Fibroblast of lung (primary cell): Measurements from ENCODE around the gene LRRK2. TPM values are rescaled to one million over a fixed set of nuclear protein-coding genes. Genes with fewer than 3 reads are reported as not detected.

ENCODE experiments used
- DNase-seq, 2 donors: peaks; one replicate each; pipeline versions ENCODE4 v3.0.0 to v3.0.0-alpha.2; 2010; ENCODE audit warnings: low read depth in 2 of 2
- H2AFZ ChIP-seq: 2 replicates; pipeline ENCODE4 v1.5.1; 2012; ENCODE audit warnings: low read length, control low read depth, inconsistent platforms
- H3K27ac ChIP-seq: 2 replicates; pipeline ENCODE4 v1.5.1; 2011; ENCODE audit warnings: low read length, control low read depth; ENCODE audit not compliant: insufficient read depth
- H3K27me3 ChIP-seq: 2 replicates; pipeline ENCODE4 v1.5.1; 2011; ENCODE audit warnings: mild to moderate bottlenecking, low read length; ENCODE audit not compliant: control insufficient read depth, insufficient read depth
- H3K36me3 ChIP-seq: 2 replicates; pipeline ENCODE4 v1.5.1; 2011; ENCODE audit warnings: low read length; ENCODE audit not compliant: control insufficient read depth, insufficient read depth
- H3K4me1 ChIP-seq: 2 replicates; pipeline ENCODE4 v1.5.1; 2011; ENCODE audit warnings: low read length; ENCODE audit not compliant: control insufficient read depth, insufficient read depth; ENCODE audit errors: extremely low read depth
- H3K4me2 ChIP-seq: 2 replicates; pipeline ENCODE4 v1.5.1; 2011; ENCODE audit warnings: low read length, control low read depth; ENCODE audit not compliant: insufficient read depth; ENCODE audit errors: extremely low read depth
- H3K4me3 ChIP-seq, 4 experiments: fragments of 200-600 bp in 1 of 4; sonication (generic) in 1 of 4; replicated peaks in 1 of 4; 2 replicates each; pipeline ENCODE4 v1.5.1; 2011 to 2016; ENCODE audit warnings: low read length in 4 of 4, low read depth in 3 of 4, mild to moderate bottlenecking in 3 of 4, control low read depth in 2 of 4, inconsistent platforms in 1 of 4, mixed read lengths in 1 of 4; ENCODE audit not compliant: insufficient read depth in 1 of 4; ENCODE audit errors: control extremely low read depth in 1 of 4
- H3K79me2 ChIP-seq: 2 replicates; pipeline ENCODE4 v1.5.1; 2012; ENCODE audit warnings: mild to moderate bottlenecking, low read length, inconsistent platforms; ENCODE audit not compliant: control insufficient read depth, insufficient read depth
- H3K9ac ChIP-seq: 2 replicates; pipeline ENCODE4 v1.5.1; 2011; ENCODE audit warnings: mild to moderate bottlenecking, low read length, control low read depth; ENCODE audit not compliant: insufficient read depth
- H3K9me3 ChIP-seq: 2 replicates; pipeline ENCODE4 v1.5.1; 2012; ENCODE audit warnings: low read depth, low read length; ENCODE audit not compliant: control insufficient read depth, insufficient read depth
- H4K20me1 ChIP-seq: 2 replicates; pipeline ENCODE4 v1.5.1; 2011; ENCODE audit warnings: low read length; ENCODE audit not compliant: control insufficient read depth, insufficient read depth; ENCODE audit errors: extremely low read depth
- EZH2 ChIP-seq: IDR thresholded peaks from 2 replicates; pipeline ENCODE4 v1.5.1; 2012; ENCODE audit warnings: low read length, control low read depth, mild to moderate bottlenecking; ENCODE audit errors: missing control alignments
- polyA plus RNA-seq, 2 donors: library from polyadenylated mRNA; depleted of rRNA in 1 of 2; stranded (reverse) in 1 of 2; unstranded in 1 of 2; fragments of >200 nt; gene quantifications; 2 replicates each; pipeline ENCODE4 v1.2.1, GENCODE V29; 2011 to 2012; ENCODE audit warnings: missing spikeins in 1 of 2
- total RNA-seq: library from RNA; depleted of rRNA; stranded (reverse); fragments of >200 nt; gene quantifications from 2 replicates; pipeline ENCODE4 v1.2.1, GENCODE V29; 2014
- TF ChIP-seq, protein P1 (sequence below), 2 donors: IDR thresholded peaks in 1 of 2; conservative IDR thresholded peaks in 1 of 2; 1 replicate in 1 of 2; 2 replicates in 1 of 2; pipeline ENCODE4 v1.5.1; 2011 to 2012; ENCODE audit warnings: low read length in 2 of 2, control low read depth in 1 of 2, inconsistent platforms in 1 of 2, low read depth in 1 of 2, mild to moderate bottlenecking in 1 of 2

Gene LRRK2
- total and polyA plus RNA-seq, 2 donors (not counting 1 experiment from before 2014, with no cell fraction given), result 2.2 to 14.0 TPM

- Histone ChIP-seq H3K4me2 (no peak overlapping the region), H3K9ac (no peak overlapping the region), H3K4me3 (no peak overlapping the region), H4K20me1 (no peaks in the 10 kb centered on the region), H3K27me3 (no peaks in the 10 kb centered on the region), H3K9me3 (no peaks in the 10 kb centered on the region), H3K4me1 (no peaks in the 10 kb centered on the region), H3K27ac (no peak overlapping the region), H2AFZ (no peak overlapping the region), H3K36me3 (no peaks in the 10 kb centered on the region), H3K79me2 (no peaks in the 10 kb centered on the region)
- no peak for DNase-seq
- TF ChIP-seq, protein P1, sequence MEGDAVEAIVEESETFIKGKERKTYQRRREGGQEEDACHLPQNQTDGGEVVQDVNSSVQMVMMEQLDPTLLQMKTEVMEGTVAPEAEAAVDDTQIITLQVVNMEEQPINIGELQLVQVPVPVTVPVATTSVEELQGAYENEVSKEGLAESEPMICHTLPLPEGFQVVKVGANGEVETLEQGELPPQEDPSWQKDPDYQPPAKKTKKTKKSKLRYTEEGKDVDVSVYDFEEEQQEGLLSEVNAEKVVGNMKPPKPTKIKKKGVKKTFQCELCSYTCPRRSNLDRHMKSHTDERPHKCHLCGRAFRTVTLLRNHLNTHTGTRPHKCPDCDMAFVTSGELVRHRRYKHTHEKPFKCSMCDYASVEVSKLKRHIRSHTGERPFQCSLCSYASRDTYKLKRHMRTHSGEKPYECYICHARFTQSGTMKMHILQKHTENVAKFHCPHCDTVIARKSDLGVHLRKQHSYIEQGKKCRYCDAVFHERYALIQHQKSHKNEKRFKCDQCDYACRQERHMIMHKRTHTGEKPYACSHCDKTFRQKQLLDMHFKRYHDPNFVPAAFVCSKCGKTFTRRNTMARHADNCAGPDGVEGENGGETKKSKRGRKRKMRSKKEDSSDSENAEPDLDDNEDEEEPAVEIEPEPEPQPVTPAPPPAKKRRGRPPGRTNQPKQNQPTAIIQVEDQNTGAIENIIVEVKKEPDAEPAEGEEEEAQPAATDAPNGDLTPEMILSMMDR (conservative IDR thresholded peaks at IDR 0.05 in 1 of 2, IDR thresholded peaks at IDR 0.05 in 1 of 2; ENCODE audit: low read depth in 1 of 2, low read length in 2 of 2), result no peak
- no peak for TF ChIP-seq EZH2
Measured at GRCh38 chr12:40393026-40393425, 168.2 kb downstream of the LRRK2 start.

DNA sequence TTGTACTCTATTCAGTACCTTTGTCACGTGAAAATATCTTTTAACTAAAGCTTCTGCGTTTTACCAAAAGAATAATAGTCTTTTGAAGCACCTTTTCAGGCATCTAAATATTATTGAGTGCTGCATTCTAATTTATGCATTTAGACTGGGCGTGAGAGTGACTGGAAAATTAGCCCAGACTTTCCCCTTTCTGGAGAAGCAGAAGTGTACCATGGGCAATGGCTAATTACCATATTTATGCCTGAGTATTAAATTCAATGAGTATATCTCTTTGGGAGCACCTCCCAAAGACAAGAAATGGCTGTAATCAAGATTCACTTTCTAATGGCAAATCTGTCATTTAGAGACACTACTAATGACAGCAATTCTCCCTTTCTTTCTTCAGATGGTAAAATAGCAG is 174.9 kb downstream of the LRRK2 start:
- no peak overlapping the region for H3K4me3 ChIP-seq

GRCh38 chr12:40405419-40405818 is 180.6 kb downstream of the LRRK2 start:
- no peaks in the 10 kb centered on the region for H3K9me3 ChIP-seq
- no peaks in the 10 kb centered on the region for H3K79me2 ChIP-seq
- no peaks in the 10 kb centered on the region for H3K27me3 ChIP-seq
- H3K4me1 ChIP-seq, result no peaks in the 10 kb centered on the region
- no peak overlapping the region for H3K4me2 ChIP-seq
- H3K27ac ChIP-seq, result no peak overlapping the region
- H4K20me1 ChIP-seq, result no peaks in the 10 kb centered on the region
- H3K4me3 ChIP-seq, result no peak overlapping the region
- DNase-seq, result no peak
- TF ChIP-seq EZH2, result no peak
- TF ChIP-seq, protein P1 (conservative IDR thresholded peaks at IDR 0.05 in 1 of 2, IDR thresholded peaks at IDR 0.05 in 1 of 2; ENCODE audit: low read depth in 1 of 2, low read length in 2 of 2), result no peak
- H3K36me3 ChIP-seq, result no peaks in the 10 kb centered on the region
- no peak overlapping the region for H2AFZ ChIP-seq
- no peak overlapping the region for H3K9ac ChIP-seq

More for the DNA sequence above, 174.9 kb downstream of the LRRK2 start:
- H3K9me3 ChIP-seq, result no peaks in the 10 kb centered on the region
- H4K20me1 ChIP-seq, result no peaks in the 10 kb centered on the region
- TF ChIP-seq EZH2, result no peak
- TF ChIP-seq, protein P1 (conservative IDR thresholded peaks at IDR 0.05 in 1 of 2, IDR thresholded peaks at IDR 0.05 in 1 of 2; ENCODE audit: low read depth in 1 of 2, low read length in 2 of 2), result no peak
- H3K9ac ChIP-seq, result no peak overlapping the region
- H3K4me1 ChIP-seq, result no peaks in the 10 kb centered on the region
- no peak for DNase-seq
- no peak overlapping the region for H3K27ac ChIP-seq
- H3K27me3 ChIP-seq, result no peaks in the 10 kb centered on the region
- no peak overlapping the region for H3K4me2 ChIP-seq
- H3K36me3 ChIP-seq, result no peaks in the 10 kb centered on the region
- no peaks in the 10 kb centered on the region for H3K79me2 ChIP-seq
- no peak overlapping the region for H2AFZ ChIP-seq

Other genes with a start within 250 kb of the LRRK2 start
- 6.9 and 10.2 TPM in 2 replicates for gene SLC2A13, start 118.9 kb upstream of the LRRK2 start, total RNA-seq
- gene SLC2A13, start 118.9 kb upstream of the LRRK2 start, polyA plus RNA-seq, result 2.9 and 5.4 TPM in 2 replicates